ENCODE data around the gene ZBTB49. TPM values are rescaled to one million over a fixed set of nuclear protein-coding genes. Genes with fewer than 3 reads are reported as not detected.

Gene ZBTB49
- total RNA-seq, 2 donors from 2014 or later = 8.4 to 10.2 TPM

DNA sequence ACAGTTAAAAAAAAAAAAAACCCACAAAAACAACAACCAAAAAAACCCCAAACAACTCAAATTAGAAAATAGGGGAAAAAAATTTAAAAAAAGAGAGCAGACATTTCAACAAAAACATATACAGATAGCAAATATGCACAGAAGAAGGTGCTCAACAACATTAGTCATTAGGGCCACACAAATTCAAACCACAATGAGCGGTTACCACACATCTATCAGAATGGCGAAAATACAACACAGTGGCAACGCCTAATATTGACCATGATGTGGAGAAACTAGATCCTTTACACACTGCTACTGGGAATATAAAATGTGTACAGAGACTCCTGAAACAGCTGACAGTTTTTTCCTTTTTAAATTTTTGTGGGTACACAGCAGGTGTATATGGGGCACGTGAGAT lies 19.5 kb upstream of the ZBTB49 start:
- H3K4me3 ChIP-seq = no peak overlapping the region
- H3K27ac ChIP-seq = no peak overlapping the region
- no peak for DNase-seq (ENCODE audit: low spot score)
- peaks cover 11% of the 10 kb centered on the region for H3K36me3 ChIP-seq
- no peaks in the 10 kb centered on the region for H3K27me3 ChIP-seq (replicated peaks; ENCODE audit: insufficient read depth)
- TF ChIP-seq, protein P1, sequence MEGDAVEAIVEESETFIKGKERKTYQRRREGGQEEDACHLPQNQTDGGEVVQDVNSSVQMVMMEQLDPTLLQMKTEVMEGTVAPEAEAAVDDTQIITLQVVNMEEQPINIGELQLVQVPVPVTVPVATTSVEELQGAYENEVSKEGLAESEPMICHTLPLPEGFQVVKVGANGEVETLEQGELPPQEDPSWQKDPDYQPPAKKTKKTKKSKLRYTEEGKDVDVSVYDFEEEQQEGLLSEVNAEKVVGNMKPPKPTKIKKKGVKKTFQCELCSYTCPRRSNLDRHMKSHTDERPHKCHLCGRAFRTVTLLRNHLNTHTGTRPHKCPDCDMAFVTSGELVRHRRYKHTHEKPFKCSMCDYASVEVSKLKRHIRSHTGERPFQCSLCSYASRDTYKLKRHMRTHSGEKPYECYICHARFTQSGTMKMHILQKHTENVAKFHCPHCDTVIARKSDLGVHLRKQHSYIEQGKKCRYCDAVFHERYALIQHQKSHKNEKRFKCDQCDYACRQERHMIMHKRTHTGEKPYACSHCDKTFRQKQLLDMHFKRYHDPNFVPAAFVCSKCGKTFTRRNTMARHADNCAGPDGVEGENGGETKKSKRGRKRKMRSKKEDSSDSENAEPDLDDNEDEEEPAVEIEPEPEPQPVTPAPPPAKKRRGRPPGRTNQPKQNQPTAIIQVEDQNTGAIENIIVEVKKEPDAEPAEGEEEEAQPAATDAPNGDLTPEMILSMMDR (IDR thresholded peaks at IDR 0.05) = no peak
- no peak for ATAC-seq (ENCODE audit: insufficient number of reproducible peaks, low FRiP score, low read depth)
- H3K9me3 ChIP-seq = no peaks in the 10 kb centered on the region
- no peaks in the 10 kb centered on the region for H3K4me1 ChIP-seq (ENCODE audit: control insufficient read depth in 1 of 2, low read depth in 2 of 2)

DNA sequence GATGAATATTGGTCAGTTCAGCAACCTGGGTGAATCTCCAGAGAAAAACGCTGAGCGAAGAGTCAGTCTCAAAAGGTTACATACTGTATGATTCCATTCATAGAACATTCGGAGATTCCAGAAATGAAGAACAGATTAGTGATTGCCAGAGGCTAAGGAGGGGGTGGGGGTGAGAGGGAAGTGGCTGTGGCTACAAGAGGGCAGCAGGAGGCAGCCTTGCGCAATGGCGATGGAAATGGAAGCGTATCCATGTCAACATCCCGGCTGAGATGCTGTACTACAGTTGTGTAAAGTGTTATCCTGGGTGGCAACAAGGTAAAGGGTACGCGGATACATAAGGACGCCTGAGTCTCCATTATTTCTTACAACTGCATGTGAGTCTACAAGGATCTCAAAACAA lies 18.1 kb upstream of the ZBTB49 start:
- no peak for DNase-seq (ENCODE audit: low spot score)
- no peaks in the 10 kb centered on the region for H3K4me1 ChIP-seq (ENCODE audit: control insufficient read depth in 1 of 2, low read depth in 2 of 2)
- no peaks in the 10 kb centered on the region for H3K9me3 ChIP-seq
- ATAC-seq (ENCODE audit: insufficient number of reproducible peaks, low FRiP score, low read depth) = no peak
- H3K36me3 ChIP-seq = peaks cover 17% of the 10 kb centered on the region
- H3K4me3 ChIP-seq = no peak overlapping the region
- TF ChIP-seq, protein P1 (IDR thresholded peaks at IDR 0.05) = no peak
- H3K27me3 ChIP-seq (replicated peaks; ENCODE audit: insufficient read depth) = no peaks in the 10 kb centered on the region
- no peak overlapping the region for H3K27ac ChIP-seq

DNA sequence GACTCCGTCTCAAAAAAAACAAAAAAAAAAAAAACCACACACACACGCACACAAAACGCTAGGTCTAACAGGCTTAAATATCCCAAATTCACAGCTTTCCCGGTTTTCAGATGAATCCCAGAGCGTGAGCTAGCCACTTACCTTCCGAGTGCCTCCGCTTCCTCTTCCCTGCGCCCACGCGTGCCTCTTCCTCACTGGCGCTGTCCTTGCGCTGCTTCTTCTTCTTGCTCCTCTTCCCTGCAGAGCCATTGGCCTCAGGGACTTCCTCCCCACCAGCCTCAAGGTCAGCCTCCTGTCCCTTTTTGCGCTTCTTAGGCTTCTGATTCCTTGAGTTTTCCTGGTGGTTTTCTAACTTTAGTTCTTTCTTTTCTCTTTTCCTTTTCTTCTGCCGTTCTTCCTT lies 15.8 kb upstream of the ZBTB49 start:
- Histone ChIP-seq H3K4me3 (no peak overlapping the region), H3K27me3 (replicated peaks; ENCODE audit: insufficient read depth) (no peaks in the 10 kb centered on the region), H3K9me3 (no peaks in the 10 kb centered on the region), H3K36me3 (peaks cover 32% of the 10 kb centered on the region), H3K4me1 (ENCODE audit: control insufficient read depth in 1 of 2, low read depth in 2 of 2) (no peaks in the 10 kb centered on the region), H3K27ac (no peak overlapping the region)
- DNase-seq (ENCODE audit: low spot score) = no peak
- TF ChIP-seq, protein P1 (IDR thresholded peaks at IDR 0.05) = no peak
- no peak for ATAC-seq (ENCODE audit: insufficient number of reproducible peaks, low FRiP score, low read depth)

DNA sequence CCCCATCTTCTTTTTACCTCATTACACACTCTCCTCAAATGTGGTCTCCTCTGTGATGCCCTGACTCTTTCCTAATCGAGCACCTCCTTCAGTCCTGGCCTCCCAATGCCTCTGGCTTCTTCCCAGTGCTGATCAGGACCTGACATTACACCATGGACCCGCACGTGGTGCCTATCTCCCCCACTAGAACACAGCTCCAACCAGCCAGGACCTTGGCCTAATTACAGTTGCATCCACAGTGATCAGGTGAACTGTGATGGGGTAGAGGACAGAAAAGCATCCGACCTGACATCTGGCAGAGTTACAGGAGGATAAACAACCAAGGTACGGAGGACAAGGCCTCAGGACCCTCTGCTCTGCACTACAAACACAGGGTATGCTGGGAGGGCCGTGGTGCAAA lies 12.5 kb upstream of the ZBTB49 start:
- TF ChIP-seq, protein P1 (IDR thresholded peaks at IDR 0.05) = no peak
- Histone ChIP-seq H3K27me3 (replicated peaks; ENCODE audit: insufficient read depth) (no peaks in the 10 kb centered on the region), H3K4me3 (no peak overlapping the region), H3K4me1 (ENCODE audit: control insufficient read depth in 1 of 2, low read depth in 2 of 2) (no peaks in the 10 kb centered on the region), H3K36me3 (peaks cover 51% of the 10 kb centered on the region), H3K27ac (no peak overlapping the region), H3K9me3 (no peaks in the 10 kb centered on the region)
- DNase-seq (ENCODE audit: low spot score) (no peak), ATAC-seq (ENCODE audit: insufficient number of reproducible peaks, low FRiP score, low read depth) (no peak)

DNA sequence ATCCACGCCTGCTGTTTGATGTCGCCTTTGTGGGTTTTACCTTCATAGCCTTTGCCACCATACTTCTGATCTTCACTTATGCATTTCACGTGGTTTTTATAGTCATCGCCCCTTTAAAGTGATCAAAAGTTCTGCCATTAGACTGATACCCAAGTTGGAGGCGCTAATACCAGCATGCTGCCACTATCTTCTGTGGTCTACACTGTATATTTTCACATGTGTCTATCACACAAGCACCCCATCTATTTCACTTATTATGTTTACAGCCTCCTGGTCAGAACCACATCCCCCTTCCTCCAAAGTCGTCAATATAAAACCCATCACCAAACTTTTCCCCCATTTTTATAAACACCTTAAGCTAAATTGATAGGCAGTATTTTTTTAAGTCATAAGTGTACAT lies 8.3 kb upstream of the ZBTB49 start:
- Histone ChIP-seq H3K4me1 (ENCODE audit: control insufficient read depth in 1 of 2, low read depth in 2 of 2) (no peaks in the 10 kb centered on the region), H3K4me3 (no peak overlapping the region), H3K36me3 (peaks cover 51% of the 10 kb centered on the region), H3K27me3 (replicated peaks; ENCODE audit: insufficient read depth) (no peaks in the 10 kb centered on the region), H3K9me3 (no peaks in the 10 kb centered on the region), H3K27ac (no peak overlapping the region)
- TF ChIP-seq, protein P1 (IDR thresholded peaks at IDR 0.05) = no peak
- ATAC-seq (ENCODE audit: insufficient number of reproducible peaks, low FRiP score, low read depth) = no peak
- no peak for DNase-seq (ENCODE audit: low spot score)
